GM23338 (cell line): Measurements from ENCODE around the gene CANX.

Source experiments
- CREB1 ChIP-seq: fragments of 250-450 bp; sonication (Bioruptor Pico); IDR thresholded peaks from 2 replicates; pipeline ENCODE4 v1.5.0; 2020; ENCODE audit warnings: low read depth, mild to moderate bottlenecking, moderate library complexity
- EZH2 ChIP-seq: fragments of 200-600 bp; sonication (generic); IDR thresholded peaks from one replicate; pipeline ENCODE4 v1.8.0; 2017; ENCODE audit warnings: antibody characterized with exemption, mild to moderate bottlenecking, low read depth; ENCODE audit not compliant: unreplicated experiment
- EZH2phosphoT487 ChIP-seq: fragments of 200-600 bp; sonication (generic); IDR thresholded peaks from one replicate; pipeline ENCODE4 v1.8.1; 2018; ENCODE audit warnings: antibody characterized with exemption; ENCODE audit not compliant: unreplicated experiment
- JUNB ChIP-seq: IDR thresholded peaks from one replicate; pipeline ENCODE4 v1.6.1; 2016; ENCODE audit warnings: antibody characterized with exemption; ENCODE audit not compliant: unreplicated experiment
- POLR2AphosphoS5 ChIP-seq: IDR thresholded peaks from 2 replicates; pipeline ENCODE4 v1.6.1; 2016; ENCODE audit warnings: antibody characterized with exemption, low read depth
- REST ChIP-seq: IDR thresholded peaks from one replicate; pipeline ENCODE4 v1.6.1; 2018; ENCODE audit warnings: antibody characterized with exemption; ENCODE audit not compliant: unreplicated experiment
- STAT1 ChIP-seq: IDR thresholded peaks from one replicate; pipeline ENCODE4 v1.6.1; 2016; ENCODE audit warnings: antibody characterized with exemption; ENCODE audit not compliant: unreplicated experiment
- ZNF114 ChIP-seq: fragments of 250-450 bp; sonication (Bioruptor Pico); IDR thresholded peaks from 2 replicates; pipeline ENCODE4 v1.5.0; 2020; ENCODE audit warnings: mild to moderate bottlenecking, moderate library complexity
- TF ChIP-seq, protein P1 (sequence below), 2 experiments: fragments of 200-600 bp in 1 of 2; sonication (generic) in 1 of 2; conservative IDR thresholded peaks; 2 replicates each; pipeline versions ENCODE4 v1.5.1 to v1.6.1; 2016 to 2017; ENCODE audit warnings: antibody characterized with exemption in 2 of 2, low read depth in 2 of 2, mild to moderate bottlenecking in 2 of 2, moderate library complexity in 1 of 2
- TF ChIP-seq, protein P2 (sequence below): IDR thresholded peaks from 2 replicates; pipeline ENCODE4 v1.6.1; 2016; ENCODE audit warnings: antibody characterized with exemption

DNA sequence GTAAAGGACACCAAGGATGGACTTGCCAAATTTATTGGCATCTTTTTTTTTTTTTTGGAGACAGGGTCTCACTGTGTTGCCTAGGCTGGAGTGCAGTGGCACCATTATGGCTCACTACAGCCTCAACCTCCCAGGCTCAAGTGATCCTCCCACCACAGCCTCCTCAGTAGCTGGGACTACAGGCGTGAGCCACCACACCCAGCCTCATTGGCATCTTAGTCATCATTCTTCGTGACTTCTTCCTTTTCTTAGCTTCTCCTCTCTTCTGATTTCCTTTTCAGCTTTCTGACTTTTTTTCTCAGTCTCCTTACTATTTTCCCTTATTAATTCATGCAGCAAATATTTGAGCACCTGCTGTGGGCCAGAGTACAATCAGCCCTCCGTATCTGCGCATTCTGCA lies 40.0 kb downstream of the CANX start:
- TF ChIP-seq, protein P1, sequence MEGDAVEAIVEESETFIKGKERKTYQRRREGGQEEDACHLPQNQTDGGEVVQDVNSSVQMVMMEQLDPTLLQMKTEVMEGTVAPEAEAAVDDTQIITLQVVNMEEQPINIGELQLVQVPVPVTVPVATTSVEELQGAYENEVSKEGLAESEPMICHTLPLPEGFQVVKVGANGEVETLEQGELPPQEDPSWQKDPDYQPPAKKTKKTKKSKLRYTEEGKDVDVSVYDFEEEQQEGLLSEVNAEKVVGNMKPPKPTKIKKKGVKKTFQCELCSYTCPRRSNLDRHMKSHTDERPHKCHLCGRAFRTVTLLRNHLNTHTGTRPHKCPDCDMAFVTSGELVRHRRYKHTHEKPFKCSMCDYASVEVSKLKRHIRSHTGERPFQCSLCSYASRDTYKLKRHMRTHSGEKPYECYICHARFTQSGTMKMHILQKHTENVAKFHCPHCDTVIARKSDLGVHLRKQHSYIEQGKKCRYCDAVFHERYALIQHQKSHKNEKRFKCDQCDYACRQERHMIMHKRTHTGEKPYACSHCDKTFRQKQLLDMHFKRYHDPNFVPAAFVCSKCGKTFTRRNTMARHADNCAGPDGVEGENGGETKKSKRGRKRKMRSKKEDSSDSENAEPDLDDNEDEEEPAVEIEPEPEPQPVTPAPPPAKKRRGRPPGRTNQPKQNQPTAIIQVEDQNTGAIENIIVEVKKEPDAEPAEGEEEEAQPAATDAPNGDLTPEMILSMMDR (conservative IDR thresholded peaks at IDR 0.05; ENCODE audit: low read depth in 2 of 2), result no peak
- TF ChIP-seq POLR2AphosphoS5 (no peak), JUNB (no peak), CREB1 (no peak), REST (no peak), EZH2phosphoT487 (no peak), EZH2 (no peak), ZNF114 (no peak), STAT1 (no peak)
- TF ChIP-seq, protein P2, sequence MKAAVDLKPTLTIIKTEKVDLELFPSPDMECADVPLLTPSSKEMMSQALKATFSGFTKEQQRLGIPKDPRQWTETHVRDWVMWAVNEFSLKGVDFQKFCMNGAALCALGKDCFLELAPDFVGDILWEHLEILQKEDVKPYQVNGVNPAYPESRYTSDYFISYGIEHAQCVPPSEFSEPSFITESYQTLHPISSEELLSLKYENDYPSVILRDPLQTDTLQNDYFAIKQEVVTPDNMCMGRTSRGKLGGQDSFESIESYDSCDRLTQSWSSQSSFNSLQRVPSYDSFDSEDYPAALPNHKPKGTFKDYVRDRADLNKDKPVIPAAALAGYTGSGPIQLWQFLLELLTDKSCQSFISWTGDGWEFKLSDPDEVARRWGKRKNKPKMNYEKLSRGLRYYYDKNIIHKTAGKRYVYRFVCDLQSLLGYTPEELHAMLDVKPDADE, result no peak
